H7 (cell line): ENCODE measurements around the gene CEP126. TPM values are rescaled to one million over a fixed set of nuclear protein-coding genes. Genes with fewer than 3 reads are reported as not detected.

Source experiments
- DNase-seq: peaks from one replicate; pipeline ENCODE4 v3.0.0; 2012
- H3K27me3 ChIP-seq: 2 replicates; pipeline ENCODE4 v1.6.0; 2011; ENCODE audit warnings: mild to moderate bottlenecking, low read length; ENCODE audit not compliant: control insufficient read depth, insufficient read depth
- H3K36me3 ChIP-seq: replicated peaks from 2 replicates; pipeline ENCODE4 v1.5.1; 2011; ENCODE audit warnings: low read length; ENCODE audit not compliant: control insufficient read depth, insufficient read depth
- H3K4me3 ChIP-seq: 2 replicates; pipeline ENCODE4 v1.5.1; 2011; ENCODE audit warnings: low read depth, mild to moderate bottlenecking, control low read depth, low read length, moderate library complexity; ENCODE audit not compliant: insufficient read depth
- total RNA-seq: library from RNA; depleted of rRNA; stranded (reverse); fragments of >200 nt; shearing (Covaris generic); gene quantifications from 2 replicates; pipeline ENCODE4 v1.2.3, GENCODE V29; 2014; rRNA removed

CEP126 gene
- 0.48 and 0.59 TPM in 2 replicates for total RNA-seq

GRCh38 chr11:101914738-101915426, at the start of gene CEP126:
CEP126 (plus strand) TSS chr11:101915010; CDS start chr11:101915285, 275 bp downstream.
- Histone ChIP-seq H3K4me3 (peak within 1 kb of the TSS; percentile 71), H3K36me3 (no peaks in the 10 kb centered on the region), H3K27me3 (no peaks in the 10 kb centered on the region)
- peak; percentile 91 for DNase-seq

GRCh38 chr11:101866619-101867491, 48.0 kb upstream of the CEP126 start:
- Histone ChIP-seq H3K27me3 (no peaks in the 10 kb centered on the region), H3K36me3 (no peaks in the 10 kb centered on the region), H3K4me3 (no peak overlapping the region)
- DNase-seq, result no peak

GRCh38 chr11:101867951-101868350, 46.9 kb upstream of the CEP126 start:
- no peak for DNase-seq
- Histone ChIP-seq H3K36me3 (no peaks in the 10 kb centered on the region), H3K27me3 (no peaks in the 10 kb centered on the region), H3K4me3 (no peak overlapping the region)

- no peak for DNase-seq
- H3K36me3 ChIP-seq, result no peaks in the 10 kb centered on the region
- H3K27me3 ChIP-seq, result no peaks in the 10 kb centered on the region
- no peak overlapping the region for H3K4me3 ChIP-seq
Observed at GRCh38 chr11:101870510-101870909, 44.3 kb upstream of the CEP126 start.

GRCh38 chr11:101872171-101872882, 42.5 kb upstream of the CEP126 start:
- Histone ChIP-seq H3K27me3 (no peaks in the 10 kb centered on the region), H3K4me3 (no peak overlapping the region), H3K36me3 (no peaks in the 10 kb centered on the region)
- DNase-seq, result no peak

- DNase-seq, result no peak
- no peak overlapping the region for H3K4me3 ChIP-seq
- H3K27me3 ChIP-seq, result no peaks in the 10 kb centered on the region
- no peaks in the 10 kb centered on the region for H3K36me3 ChIP-seq
Observed at GRCh38 chr11:101880222-101880621, 34.6 kb upstream of the CEP126 start.

GRCh38 chr11:101881586-101881985, 33.2 kb upstream of the CEP126 start:
- no peak for DNase-seq
- no peaks in the 10 kb centered on the region for H3K36me3 ChIP-seq
- H3K27me3 ChIP-seq, result no peaks in the 10 kb centered on the region
- no peak overlapping the region for H3K4me3 ChIP-seq

GRCh38 chr11:101885631-101886030, 29.2 kb upstream of the CEP126 start:
- DNase-seq, result no peak
- no peak overlapping the region for H3K4me3 ChIP-seq
- no peaks in the 10 kb centered on the region for H3K36me3 ChIP-seq

GRCh38 chr11:101889767-101890166, 25.0 kb upstream of the CEP126 start:
- DNase-seq, result no peak
- no peaks in the 10 kb centered on the region for H3K27me3 ChIP-seq
- no peaks in the 10 kb centered on the region for H3K36me3 ChIP-seq
- H3K4me3 ChIP-seq, result no peak overlapping the region

More at GRCh38 chr11:101885631-101886030, 29.2 kb upstream of the CEP126 start:
- H3K27me3 ChIP-seq, result no peaks in the 10 kb centered on the region

- no peaks in the 10 kb centered on the region for H3K36me3 ChIP-seq
- H3K4me3 ChIP-seq, result no peak overlapping the region
- no peaks in the 10 kb centered on the region for H3K27me3 ChIP-seq
- no peak for DNase-seq
Observed at GRCh38 chr11:101894505-101894904, 20.3 kb upstream of the CEP126 start.

- H3K4me3 ChIP-seq, result no peak overlapping the region
- H3K36me3 ChIP-seq, result no peaks in the 10 kb centered on the region
- H3K27me3 ChIP-seq, result no peaks in the 10 kb centered on the region
- no peak for DNase-seq
Observed at GRCh38 chr11:101907815-101908214, 7.0 kb upstream of the CEP126 start.

GRCh38 chr11:101909087-101909486, 5.7 kb upstream of the CEP126 start:
- Histone ChIP-seq H3K4me3 (no peak overlapping the region), H3K36me3 (no peaks in the 10 kb centered on the region), H3K27me3 (no peaks in the 10 kb centered on the region)
- DNase-seq, result no peak

- DNase-seq, result no peak
- Histone ChIP-seq H3K4me3 (no peak overlapping the region), H3K36me3 (no peaks in the 10 kb centered on the region), H3K27me3 (no peaks in the 10 kb centered on the region)
Observed at GRCh38 chr11:101912823-101913284, 2.0 kb upstream of the CEP126 start.

- DNase-seq, result no peak
- no peaks in the 10 kb centered on the region for H3K36me3 ChIP-seq
- H3K4me3 ChIP-seq, result no peak overlapping the region
- no peaks in the 10 kb centered on the region for H3K27me3 ChIP-seq
Observed at GRCh38 chr11:101913656-101914055, 1.2 kb upstream of the CEP126 start.
